Fibroblast of skin of right biceps (primary cell): ENCODE results near the gene HSPA2.

ENCODE experiments used
- DNase-seq: peaks from one replicate; pipeline ENCODE4 v3.0.0-alpha.2; 2013

HSPA2 gene

GRCh38 chr14:64540208-64541202 is at the start of gene HSPA2:
Gene HSPA2, plus strand, starts transcription at chr14:64540741. Its CDS starts 109 bp downstream, at chr14:64540850.
- peak; percentile 100 for DNase-seq

- no peak for DNase-seq
These were observed 48.9 kb upstream of the HSPA2 start for GRCh38 chr14:64491637-64492036.

GRCh38 chr14:64493455-64493854 is 47.1 kb upstream of the HSPA2 start:
- no peak for DNase-seq

GRCh38 chr14:64495252-64495651 is 45.3 kb upstream of the HSPA2 start:
- DNase-seq = no peak

- no peak for DNase-seq
These were observed 43.8 kb upstream of the HSPA2 start for GRCh38 chr14:64496764-64497163.

GRCh38 chr14:64500088-64500487 is 40.5 kb upstream of the HSPA2 start:
- no peak for DNase-seq

- DNase-seq = peak; percentile 74
These were observed 39.0 kb upstream of the HSPA2 start for GRCh38 chr14:64501411-64502171.

GRCh38 chr14:64502456-64502855 is 38.1 kb upstream of the HSPA2 start:
- no peak for DNase-seq

GRCh38 chr14:64502887-64503433 is 37.6 kb upstream of the HSPA2 start:
- DNase-seq = no peak

GRCh38 chr14:64503434-64504309 is 36.9 kb upstream of the HSPA2 start, which contains the start of gene ZBTB25:
Gene ZBTB25, minus strand, starts transcription at chr14:64503838. Its CDS starts 13,305 bp downstream, at chr14:64490533.
- peak; percentile 96 for DNase-seq

GRCh38 chr14:64504310-64504896 is 36.1 kb upstream of the HSPA2 start, which contains the start of gene ZBTB1:
Gene ZBTB1, plus strand, starts transcription at chr14:64504770. Its CDS starts 16,735 bp downstream, at chr14:64521505.
- peak; percentile 90 for DNase-seq

- peak; percentile 92 for DNase-seq
These were observed 35.4 kb upstream of the HSPA2 start for GRCh38 chr14:64504897-64505794.

GRCh38 chr14:64506721-64507120 is 33.8 kb upstream of the HSPA2 start:
- DNase-seq = no peak

- DNase-seq = peak; percentile 18
These were observed 33.0 kb upstream of the HSPA2 start for GRCh38 chr14:64507376-64508156.

GRCh38 chr14:64508215-64508776 is 32.2 kb upstream of the HSPA2 start:
- no peak for DNase-seq

- no peak for DNase-seq
These were observed 31.5 kb upstream of the HSPA2 start for GRCh38 chr14:64509036-64509435.

GRCh38 chr14:64510825-64511671 is 29.5 kb upstream of the HSPA2 start:
- peak; percentile 64 for DNase-seq

- DNase-seq = no peak
These were observed 27.3 kb upstream of the HSPA2 start for GRCh38 chr14:64513271-64513670.
